SK-N-SH (cell line): ENCODE results near the gene DOK1.

Source experiments
- CHD2 ChIP-seq: fragments of 150-350 bp; IDR thresholded peaks from 2 replicates; pipeline ENCODE4 v1.6.1; 2018; ENCODE audit warnings: low read length; ENCODE audit not compliant: partially characterized antibody
- EZH2phosphoT487 ChIP-seq: fragments of 200-600 bp; sonication (generic); IDR thresholded peaks from 2 replicates; pipeline ENCODE4 v1.6.1; 2017; ENCODE audit warnings: low read depth, mixed run types, mild to moderate bottlenecking, antibody characterized with exemption, moderate library complexity, borderline replicate concordance
- JUND ChIP-seq: IDR thresholded peaks from 2 replicates; pipeline ENCODE4 v1.4.0; 2012
- NFIC ChIP-seq: IDR thresholded peaks from 2 replicates; pipeline ENCODE4 v1.4.0; 2012; ENCODE audit warnings: borderline replicate concordance
- NRF1 ChIP-seq: IDR thresholded peaks from 2 replicates; pipeline ENCODE4 v1.6.1; 2012; ENCODE audit warnings: low read depth, mild to moderate bottlenecking, low read length
- PBX3 ChIP-seq: IDR thresholded peaks from 2 replicates; pipeline ENCODE4; 2012
- POLR2AphosphoS5 ChIP-seq: IDR thresholded peaks from 2 replicates; pipeline ENCODE4 v1.6.1; 2012; ENCODE audit warnings: low read depth, low read length
- RAD21 ChIP-seq: IDR thresholded peaks from 2 replicates; pipeline ENCODE4 v1.6.1; 2012; ENCODE audit warnings: mild to moderate bottlenecking, low read length
- RFX5 ChIP-seq: IDR thresholded peaks from 2 replicates; pipeline ENCODE4 v1.6.1; 2012; ENCODE audit warnings: mild to moderate bottlenecking, improper control_type of control experiment, low read length
- SMC3 ChIP-seq: IDR thresholded peaks from 2 replicates; pipeline ENCODE4 v1.6.1; 2012; ENCODE audit warnings: low read depth, low read length, improper control_type of control experiment
- YY1 ChIP-seq: IDR thresholded peaks from 2 replicates; pipeline ENCODE4 v1.4.0; 2012; ENCODE audit warnings: low read depth, mild to moderate bottlenecking
- TF ChIP-seq, protein P1 (sequence below): fragments of 200-600 bp; sonication (generic); IDR thresholded peaks from 2 replicates; pipeline ENCODE4 v1.6.1; 2017; ENCODE audit warnings: antibody characterized with exemption, mild to moderate bottlenecking, moderate library complexity
- TF ChIP-seq, protein P2 (sequence below): IDR thresholded peaks from 2 replicates; pipeline ENCODE4 v1.4.0; 2012; ENCODE audit warnings: low read depth

DNA sequence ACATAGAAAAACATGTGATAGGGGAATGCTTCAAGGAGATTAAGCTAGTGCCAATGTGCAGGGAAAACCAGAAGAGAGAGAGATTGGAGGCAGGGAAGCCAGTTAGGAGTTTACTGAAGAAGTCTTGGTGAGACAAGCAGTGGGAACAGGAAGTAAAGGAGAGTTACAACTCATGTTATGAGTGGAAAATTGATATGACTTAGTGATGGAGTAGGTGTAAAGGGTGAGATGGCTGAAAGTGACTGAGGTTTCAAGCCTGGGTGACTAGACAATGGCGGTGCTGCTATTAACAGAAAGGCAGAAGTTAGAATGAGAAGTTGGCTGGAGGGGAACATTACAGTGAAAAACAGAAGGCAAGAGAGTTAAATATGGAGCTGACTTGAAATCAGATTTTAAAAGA lies 16.5 kb downstream of the DOK1 start:
- no peak for TF ChIP-seq NRF1
- TF ChIP-seq RAD21: no peak
- TF ChIP-seq CHD2: no peak
- no peak for TF ChIP-seq JUND
- TF ChIP-seq, protein P1, sequence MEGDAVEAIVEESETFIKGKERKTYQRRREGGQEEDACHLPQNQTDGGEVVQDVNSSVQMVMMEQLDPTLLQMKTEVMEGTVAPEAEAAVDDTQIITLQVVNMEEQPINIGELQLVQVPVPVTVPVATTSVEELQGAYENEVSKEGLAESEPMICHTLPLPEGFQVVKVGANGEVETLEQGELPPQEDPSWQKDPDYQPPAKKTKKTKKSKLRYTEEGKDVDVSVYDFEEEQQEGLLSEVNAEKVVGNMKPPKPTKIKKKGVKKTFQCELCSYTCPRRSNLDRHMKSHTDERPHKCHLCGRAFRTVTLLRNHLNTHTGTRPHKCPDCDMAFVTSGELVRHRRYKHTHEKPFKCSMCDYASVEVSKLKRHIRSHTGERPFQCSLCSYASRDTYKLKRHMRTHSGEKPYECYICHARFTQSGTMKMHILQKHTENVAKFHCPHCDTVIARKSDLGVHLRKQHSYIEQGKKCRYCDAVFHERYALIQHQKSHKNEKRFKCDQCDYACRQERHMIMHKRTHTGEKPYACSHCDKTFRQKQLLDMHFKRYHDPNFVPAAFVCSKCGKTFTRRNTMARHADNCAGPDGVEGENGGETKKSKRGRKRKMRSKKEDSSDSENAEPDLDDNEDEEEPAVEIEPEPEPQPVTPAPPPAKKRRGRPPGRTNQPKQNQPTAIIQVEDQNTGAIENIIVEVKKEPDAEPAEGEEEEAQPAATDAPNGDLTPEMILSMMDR: no peak
- TF ChIP-seq EZH2phosphoT487: no peak
- TF ChIP-seq, protein P2, sequence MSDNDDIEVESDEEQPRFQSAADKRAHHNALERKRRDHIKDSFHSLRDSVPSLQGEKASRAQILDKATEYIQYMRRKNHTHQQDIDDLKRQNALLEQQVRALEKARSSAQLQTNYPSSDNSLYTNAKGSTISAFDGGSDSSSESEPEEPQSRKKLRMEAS: no peak
- TF ChIP-seq SMC3: no peak
- TF ChIP-seq POLR2AphosphoS5: no peak
- no peak for TF ChIP-seq NFIC
- TF ChIP-seq YY1: no peak
- no peak for TF ChIP-seq RFX5
- TF ChIP-seq PBX3: no peak
